Renal cortex interstitium (tissue), 11 donors: ENCODE results near the gene PRRG2. TPM values are rescaled to one million over a fixed set of nuclear protein-coding genes. Genes with fewer than 3 reads are reported as not detected.

Experiments
- DNase-seq, 11 donors: peaks; one replicate each; pipeline ENCODE4 v3.0.0-alpha.2; 2013; ENCODE audit warnings: low read depth in 9 of 11, low spot score in 4 of 11; ENCODE audit errors: extremely low read depth in 1 of 11
- polyA plus RNA-seq, 3 donors: library from polyadenylated mRNA; unstranded; fragments of 120-200 nt; gene quantifications; one replicate each; pipeline ENCODE4 v1.2.1, GENCODE V29; 2013; ENCODE audit not compliant: insufficient read length in 3 of 3

PRRG2 gene
- polyA plus RNA-seq, 3 donors: 5.8 to 6.8 (median 5.9) TPM

DNA sequence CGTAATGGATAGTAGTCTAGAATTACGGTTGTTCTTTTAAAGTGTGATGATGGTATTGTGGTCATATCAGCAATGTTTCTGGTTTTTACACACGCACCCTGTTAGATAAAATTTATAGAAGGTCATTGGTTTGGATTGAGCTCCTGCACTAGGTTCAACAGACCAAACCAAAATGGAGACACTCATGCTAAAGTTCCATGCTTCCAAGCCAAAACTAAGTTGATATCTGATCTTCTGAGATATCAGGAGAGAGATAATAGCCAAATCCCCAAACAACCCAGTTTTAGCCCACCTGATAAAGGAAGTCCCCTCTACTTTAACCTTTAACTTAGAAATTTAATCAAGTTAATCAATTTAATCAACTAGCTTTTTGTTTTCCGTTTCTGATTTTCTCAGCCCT, 1.9 kb upstream of the PRRG2 start:
- no peak for DNase-seq

DNA sequence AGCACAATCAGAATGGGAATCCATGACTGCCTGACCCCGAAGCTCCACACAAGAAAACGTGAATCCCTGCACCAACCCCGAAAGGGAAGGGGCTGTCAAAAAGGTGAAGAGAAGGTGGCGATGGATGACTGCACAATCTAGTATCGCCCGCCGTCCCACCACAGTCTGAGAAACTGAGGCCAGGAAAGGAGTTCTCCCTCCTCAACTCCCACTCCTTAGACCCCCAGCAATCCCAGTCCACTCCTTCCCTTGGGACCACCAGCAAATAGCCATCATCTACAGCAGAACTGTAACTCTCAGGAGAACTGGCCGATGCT, 1.2 kb upstream of the PRRG2 start:
- no peak for DNase-seq

DNA sequence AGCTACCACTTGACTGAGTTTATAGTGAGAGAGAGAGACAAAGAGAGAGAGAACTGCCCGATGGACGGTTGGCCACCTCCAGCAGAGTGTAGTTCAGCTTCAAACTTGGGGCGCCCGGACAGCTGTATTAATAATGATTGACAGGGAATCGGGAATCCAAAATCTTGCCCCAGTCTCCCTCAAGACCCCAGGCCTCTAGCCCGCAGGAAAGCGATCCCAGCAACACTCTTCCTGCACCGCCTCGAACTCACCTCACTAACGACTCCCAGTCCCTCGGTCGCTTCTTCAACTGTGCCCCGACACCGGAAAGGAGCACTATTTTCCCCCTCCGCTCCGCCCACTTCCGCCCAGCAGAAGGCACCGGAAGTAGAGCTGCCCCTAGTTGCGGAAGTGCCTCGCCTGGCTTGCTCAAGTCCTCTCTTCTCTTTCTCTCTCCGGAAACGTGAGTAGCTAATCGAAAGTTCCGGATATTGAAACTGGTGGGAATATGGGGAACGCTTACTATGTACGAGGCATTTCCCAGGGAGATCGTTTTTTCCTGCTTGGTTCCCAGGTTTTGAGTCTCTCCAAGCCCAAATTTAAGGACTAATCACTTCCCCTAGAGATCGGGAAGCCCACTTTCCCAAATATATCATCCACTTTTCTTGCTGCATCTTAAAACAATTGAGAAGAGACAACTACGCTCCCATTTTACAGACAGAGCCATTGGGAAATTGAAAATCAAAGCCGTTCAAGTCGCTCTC, 681 bp upstream of the PRRG2 start, which contains the start of gene NOSIP:
Gene NOSIP (minus strand): TSS at position 293 of the 743 bp plus-strand sequence. CDS start 19,865 bp downstream, outside the sequence.
- DNase-seq: peak; percentile 91 to 96 (median 95)

DNA sequence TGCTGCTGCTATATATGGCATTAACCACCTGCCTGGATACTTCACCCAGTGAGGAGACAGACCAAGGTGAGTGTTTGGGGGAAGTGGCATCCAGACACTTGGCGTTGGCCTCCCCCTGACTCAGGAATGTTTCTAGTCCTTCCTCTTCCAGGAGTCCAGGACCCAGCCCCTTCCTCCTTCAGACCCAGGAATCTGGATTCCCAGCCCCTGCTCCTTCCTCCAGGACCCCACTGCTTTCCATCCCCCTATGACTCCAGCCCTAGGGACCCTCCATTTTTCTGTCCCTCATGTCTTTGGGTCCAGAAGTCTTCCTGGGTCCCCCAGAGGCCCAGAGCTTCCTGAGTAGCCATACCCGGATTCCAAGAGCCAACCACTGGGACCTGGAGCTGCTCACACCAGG, 2.1 kb downstream of the PRRG2 start:
- DNase-seq: no peak

DNA sequence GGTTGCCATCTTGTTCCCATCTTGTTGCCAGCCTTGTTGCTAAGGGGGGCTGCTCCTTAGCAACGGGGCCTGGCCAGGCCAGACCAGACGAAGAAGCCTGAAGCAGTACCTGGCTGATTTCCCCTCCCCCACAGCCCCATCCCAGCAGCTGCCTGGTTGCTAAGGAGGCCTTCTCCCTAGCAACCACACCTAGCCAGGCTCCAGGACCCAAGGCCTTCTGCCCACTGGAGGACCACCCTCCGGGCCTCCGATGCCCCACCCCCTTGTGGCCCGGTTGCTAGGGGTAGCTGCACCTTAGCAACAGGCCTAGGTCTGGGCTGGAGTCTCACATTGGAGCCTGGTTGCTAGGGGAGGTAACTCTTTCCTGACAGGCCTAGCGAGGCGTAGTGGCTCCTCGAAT, 3.9 kb downstream of the PRRG2 start:
- no peak for DNase-seq

DNA sequence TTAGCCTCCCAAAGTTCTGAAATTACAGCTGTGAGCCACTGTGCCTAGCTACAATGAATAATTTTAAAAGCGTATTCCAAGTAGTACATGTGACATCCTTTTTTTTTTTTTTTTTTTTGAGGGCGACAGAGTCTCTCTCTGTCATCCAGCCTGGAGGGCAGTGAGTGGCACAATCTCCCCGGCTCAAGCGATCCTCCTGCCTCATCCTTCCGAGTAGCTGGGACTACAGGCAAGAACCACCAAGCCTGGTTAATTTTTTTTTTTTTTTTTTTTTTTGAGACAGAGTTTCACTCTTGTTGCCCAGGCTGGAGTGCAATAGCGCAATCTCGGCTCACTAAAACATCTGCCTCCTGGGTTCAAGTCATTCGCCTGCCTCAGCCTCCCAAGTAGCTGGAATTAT, 6.1 kb downstream of the PRRG2 start:
- no peak for DNase-seq

DNA sequence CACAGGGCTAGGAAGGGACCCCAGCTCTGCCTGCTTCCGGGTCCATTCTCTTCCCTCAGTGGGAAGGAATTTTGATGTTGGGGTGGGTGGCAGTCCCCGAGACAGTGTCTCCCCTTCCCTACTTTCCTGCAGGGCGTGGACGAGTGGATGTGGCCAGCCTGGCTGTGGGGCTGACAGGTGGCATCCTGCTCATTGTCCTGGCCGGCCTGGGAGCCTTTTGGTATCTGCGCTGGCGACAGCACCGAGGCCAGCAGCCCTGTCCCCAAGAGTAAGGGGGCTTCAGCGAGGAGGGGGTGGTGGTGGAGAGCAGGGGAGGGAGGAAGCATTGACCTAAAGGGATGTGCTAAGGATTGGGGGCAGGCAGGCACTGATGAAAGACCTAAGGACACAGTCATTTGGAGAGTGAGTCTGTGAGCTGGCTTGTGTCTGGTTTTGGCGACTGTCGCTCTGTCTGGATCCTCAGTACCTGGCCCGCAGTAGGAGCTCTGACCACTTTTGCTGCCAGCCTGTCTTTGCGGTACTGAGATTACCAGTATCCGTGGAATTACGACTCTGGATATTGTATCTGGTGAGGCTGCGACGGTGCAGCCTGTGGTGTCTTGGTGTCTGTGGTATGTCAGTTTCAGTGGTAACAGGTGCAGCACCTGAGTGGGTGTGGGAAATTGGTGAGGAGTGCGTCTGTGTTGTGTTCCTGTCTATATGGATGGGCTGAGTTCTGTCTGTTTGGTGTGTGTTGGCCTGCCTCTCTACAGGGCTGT, 7.4 kb downstream of the PRRG2 start:
- no peak for DNase-seq

DNA sequence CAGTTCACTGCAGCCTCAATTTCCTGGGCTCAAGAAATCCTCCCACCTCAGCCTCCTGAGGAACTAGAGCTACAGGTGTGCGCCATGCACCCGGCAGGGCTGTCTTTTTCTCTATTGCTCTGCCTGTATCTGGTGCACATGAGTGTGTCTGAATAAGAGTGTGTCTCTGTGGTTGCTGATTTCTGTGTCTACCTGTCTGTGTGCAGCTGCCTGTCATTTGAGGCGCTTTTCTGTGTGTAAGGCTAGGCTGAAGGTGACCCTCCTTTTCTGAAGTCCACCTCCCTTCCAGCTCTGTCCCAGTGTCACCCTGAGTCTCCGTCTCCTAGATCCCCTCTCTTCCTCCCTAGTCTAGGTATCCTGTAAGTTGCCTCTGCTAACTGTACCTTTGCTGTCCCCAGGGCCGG, 8.4 kb downstream of the PRRG2 start:
- DNase-seq: no peak

DNA sequence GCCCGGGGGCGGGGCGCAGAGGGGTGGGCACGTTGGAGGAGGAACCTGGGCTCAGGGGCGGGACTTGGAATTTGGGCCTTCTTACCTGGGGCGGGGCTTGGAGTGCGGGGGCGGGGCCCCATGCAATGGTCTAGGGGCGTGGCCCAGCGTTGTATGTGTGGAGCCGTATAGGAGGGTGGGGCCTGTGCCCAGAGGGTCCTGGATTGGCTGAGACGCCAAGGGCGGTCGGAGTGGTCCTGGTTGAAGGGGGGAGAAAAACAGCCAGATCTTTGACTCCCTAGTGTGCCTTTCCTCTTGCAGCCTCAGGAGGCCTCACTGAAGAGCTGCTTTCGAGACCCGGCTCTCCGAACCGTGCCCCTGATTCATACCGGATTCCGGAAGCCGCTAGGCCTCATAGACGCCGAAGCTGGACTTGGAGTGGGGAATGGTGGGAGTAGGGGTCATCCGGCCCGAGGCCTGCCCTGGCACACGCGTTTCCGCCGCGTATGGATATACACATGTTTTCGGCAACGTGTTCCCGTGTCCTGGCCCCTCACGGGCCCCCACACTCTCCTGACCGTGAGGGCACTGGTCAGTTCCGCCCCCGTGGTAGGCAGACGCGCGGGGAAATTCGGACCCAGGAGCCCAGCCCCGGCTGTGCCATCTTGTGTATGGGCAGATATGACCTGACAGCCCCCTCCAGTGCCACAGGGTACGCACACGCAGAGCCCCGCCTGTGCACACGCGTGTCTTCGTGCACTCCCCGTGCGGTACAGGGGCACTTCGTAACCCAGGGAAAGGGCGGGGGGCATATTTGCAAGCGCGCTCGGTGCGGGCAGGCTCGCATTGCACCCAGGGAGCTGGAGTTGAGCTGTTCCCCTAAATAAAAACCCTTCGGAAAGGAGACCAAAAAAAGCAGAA, 9.2 kb downstream of the PRRG2 start:
- DNase-seq: peak; percentile 86 to 96 (median 93)

DNA sequence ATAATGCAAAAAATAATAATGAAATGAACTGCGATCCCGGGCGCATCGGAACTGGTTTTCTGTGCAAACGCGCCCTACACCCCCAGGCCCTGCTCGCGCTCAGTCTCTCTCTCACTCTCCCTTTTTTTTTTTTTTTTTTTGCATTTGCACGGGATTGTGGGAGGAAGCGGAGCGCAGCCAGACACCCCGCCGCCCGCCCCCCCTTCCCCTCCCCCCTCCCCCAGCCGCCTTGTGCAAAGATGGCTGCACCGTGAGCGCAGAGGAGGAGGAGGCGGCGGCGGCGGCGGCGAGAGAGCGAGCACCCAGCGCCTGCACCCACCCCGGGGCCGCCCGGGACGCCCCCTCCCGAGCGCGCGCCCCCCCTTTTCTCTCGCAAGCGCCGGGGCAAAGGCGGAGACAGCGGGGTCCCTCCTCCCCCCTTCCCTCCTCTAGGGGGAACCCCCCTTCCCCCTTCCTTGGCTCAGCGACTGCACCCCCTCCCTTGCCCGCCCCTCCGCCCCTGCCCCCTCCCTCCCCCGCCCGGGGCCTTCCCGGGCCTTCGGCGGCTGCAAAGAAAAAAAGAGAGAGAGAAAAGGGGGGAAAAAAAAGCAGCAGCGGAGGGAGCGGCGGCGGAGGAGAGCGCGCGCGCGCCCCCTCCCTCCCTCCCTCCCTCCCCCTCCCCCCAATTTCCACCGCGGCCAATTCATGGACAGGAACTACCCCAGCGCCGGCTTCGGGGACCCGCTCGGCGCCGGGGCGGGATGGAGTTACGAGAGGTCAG, 10.0 kb downstream of the PRRG2 start, which contains the start of gene PRR12:
Gene PRR12 (plus strand): TSS at position 212 of the 760 bp plus-strand sequence. CDS start 473 bp downstream, at position 685.
- DNase-seq: peak in 2 of 11 donors; percentile 62 to 79

DNA sequence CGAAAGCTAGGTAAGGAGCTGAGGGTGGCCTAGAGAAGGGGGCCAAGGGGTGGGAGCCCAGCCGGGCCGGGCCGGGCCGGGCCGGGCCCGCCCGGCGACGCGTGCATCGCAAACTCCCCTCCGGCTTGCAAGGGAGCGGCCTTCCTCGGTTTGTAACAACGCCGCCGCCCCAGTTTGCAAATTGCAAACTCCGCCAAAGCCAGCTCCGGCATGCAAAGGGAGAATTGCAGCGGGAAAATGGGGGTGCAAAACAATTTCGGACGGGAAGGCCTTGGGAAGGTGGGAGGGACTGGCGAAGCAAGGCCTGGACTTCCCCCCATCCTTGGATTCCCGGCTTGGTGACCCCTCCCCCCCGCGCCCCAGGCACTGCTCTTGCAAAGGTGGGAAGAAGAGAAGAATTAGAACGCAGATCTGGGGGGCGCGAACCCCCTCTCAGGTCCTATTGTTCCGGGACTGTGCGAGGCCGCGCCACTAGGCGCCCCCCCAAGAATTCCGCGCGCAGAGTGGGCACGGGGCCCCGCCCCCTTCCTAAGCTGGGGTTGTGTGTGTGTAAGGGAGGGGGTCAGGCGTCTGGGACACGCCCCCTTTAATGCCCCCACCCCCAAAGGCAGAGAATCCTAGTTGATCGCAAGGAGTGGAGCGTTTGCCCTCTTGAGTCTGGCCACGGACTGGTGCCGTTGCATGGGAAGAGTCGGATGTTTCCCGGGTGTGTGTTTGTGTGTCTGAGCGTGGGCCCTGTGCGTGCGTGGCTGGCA, 10.8 kb downstream of the PRRG2 start:
- DNase-seq: no peak

DNA sequence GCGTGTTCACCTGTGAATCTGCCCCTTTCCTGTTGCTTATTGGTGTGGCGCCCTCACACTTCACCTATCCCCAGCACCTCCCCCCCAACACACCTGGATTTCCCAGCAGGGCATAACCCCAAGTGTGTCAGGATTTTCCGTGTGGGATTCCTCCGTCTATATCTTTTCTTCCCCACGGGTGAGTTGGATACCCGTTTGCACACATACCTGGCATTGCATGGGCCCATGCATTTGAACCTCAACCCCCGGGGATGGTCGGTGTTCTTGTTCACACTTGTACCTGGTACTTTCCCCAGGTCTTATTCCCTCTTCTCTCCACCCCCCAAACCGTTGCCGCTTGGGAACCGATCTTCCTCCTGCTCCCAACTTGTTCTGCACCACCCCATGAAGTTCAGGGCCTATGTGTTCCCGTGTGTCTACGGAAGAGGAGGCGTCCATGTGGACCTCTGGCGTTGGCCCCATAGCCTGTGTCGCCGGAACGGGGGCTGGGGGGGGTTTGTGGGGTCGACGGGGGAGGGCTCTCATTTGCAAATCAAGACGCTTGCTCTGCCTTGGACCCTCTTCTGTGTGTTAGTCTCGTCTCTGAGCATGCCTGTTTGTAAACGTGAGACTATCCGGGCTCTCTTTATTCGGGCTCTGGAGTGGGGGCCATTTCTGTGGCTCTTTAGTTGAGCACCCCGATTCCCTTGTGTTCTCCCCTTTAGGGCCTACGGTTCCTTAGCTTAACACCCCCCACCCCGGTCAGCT, 11.5 kb downstream of the PRRG2 start:
- DNase-seq: no peak

DNA sequence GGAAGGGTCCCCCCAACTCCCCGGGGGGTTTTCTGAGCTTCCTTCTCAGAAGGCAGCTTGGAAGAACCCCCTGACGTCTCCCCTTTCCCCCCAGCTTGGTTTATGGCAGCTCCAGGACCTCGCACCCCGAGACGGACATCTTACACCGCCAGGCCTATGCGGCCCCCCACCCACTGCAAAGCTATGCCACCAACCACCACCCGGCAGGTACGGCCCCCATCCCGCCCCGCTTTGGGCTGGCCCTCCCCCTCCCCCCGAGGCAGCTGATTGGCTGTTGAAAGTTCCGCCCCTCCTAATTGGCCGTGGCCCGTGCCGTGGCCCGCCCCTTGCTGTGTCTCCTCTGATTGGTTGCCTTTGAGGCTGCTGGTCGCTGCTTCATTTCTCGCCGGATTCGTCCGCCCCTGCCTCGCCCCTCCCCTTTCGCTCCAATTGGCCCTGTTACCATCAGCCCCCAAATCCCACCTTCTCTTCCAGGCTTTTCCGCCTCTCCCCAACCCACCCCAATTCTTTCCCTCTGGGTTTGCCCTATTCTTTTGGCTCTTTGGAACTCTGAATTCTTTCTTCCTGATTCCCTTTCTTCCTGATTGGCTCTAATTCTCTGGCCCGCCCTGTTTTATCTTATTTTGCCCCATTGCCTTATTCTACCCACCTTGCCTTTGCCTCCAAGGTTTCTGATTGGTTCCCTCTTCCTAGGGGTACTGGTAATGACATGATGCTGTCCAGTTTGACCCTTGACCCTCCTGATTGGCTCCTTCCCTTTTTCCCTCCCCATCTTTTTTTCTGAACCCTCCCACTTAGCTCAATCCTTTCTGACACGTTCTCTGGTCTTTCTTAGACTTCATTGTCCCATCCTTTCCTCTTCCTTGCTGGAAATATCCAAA, 12.4 kb downstream of the PRRG2 start:
- peak in 10 of 11 donors; percentile 72 to 90 (median 85) for DNase-seq

DNA sequence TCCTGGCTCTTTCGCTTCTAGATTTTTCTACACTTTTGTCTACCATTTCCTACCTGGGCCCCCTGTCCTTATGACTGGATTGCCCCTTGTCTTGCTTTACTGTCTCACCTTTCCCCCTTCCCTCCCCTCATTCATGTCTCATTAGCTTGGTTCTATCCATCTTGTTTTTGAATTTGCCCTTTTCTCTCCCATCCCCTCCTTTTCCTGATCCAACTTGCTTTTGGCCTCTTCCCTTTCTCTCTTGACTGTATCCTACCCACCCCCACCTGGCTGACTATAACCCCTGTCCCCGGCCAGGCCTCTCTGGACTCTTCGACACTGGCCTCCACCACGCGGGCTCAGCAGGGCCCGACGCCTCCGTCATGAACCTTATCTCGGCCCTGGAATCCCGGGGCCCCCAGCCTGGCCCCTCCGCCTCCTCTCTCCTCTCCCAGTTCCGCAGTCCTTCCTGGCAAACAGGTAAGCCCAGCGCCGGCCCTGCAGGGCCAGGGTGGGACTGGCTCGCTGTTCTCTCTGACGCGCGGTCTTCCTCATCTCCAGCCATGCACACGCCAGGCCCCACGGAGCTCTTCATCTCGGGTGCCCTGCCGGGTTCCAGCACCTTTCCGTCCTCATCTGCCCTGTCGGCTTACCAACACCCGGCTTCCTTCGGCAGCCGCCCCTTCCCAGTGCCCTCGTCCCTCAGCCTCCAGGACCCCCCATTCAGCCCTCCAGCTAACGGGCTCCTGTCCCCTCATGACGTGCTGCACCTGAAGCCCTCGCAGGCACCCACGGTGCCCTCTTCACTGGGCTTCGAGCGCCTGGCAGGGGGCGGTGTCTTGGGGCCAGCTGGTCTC, 13.3 kb downstream of the PRRG2 start:
- DNase-seq: no peak

DNA sequence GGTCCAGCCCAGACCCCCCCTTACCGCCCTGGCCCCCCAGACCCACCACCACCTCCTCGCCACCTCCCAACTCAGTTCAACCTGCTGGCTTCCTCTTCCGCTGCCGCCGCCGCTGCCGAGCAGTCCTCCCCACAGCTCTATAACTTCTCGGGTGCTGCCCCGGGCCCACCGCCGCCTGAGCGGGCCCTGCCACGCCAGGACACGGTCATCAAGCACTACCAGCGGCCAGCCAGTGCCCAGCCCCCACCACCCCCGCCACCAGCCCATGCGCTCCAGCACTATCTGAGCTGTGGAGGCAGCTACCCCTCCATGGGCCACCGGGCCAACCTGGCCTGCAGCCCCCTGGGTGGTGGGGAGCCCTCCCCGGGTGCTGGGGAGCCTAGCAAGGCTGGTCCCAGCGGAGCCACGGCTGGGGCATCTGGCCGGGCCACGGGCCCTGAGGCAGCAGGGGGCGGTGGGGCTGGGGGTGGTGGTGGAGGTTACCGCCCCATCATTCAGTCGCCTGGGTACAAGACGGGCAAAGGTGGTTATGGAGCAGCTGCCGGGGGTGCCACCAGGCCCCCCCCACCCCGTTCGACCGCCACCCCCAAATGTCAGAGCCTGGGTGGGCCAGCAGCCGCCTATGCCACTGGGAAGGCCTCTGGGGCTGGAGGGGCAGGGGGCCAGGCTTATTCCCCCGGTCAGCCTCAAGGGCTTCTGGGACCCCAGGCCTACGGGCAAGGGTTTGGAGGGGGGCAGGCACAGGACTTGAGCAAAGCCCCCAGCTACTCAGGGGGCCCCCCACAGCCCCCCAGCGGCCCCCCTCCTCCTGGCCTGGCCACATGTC, 14.1 kb downstream of the PRRG2 start:
- no peak for DNase-seq
